Keratinocyte (primary cell): ENCODE data around the gene ANKUB1. TPM values are rescaled to one million over a fixed set of nuclear protein-coding genes. Genes with fewer than 3 reads are reported as not detected.
"Not testable (repeated sequence)": the region's sequence is repeated elsewhere in the genome, so short reads cannot be mapped to it uniquely, and the experiment has no call there.

ENCODE experiments used
- DNase-seq: peaks from one replicate; pipeline ENCODE4 v3.0.0-alpha.2; 2011; ENCODE audit warnings: low read depth, missing footprints, low spot score
- FAIRE-seq: peaks from 2 replicates; lab custom pipeline; 2011; peaks lifted over from hg19 to GRCh38; lab: Jason Lieb, UNC
- H2AFZ ChIP-seq: 2 replicates; pipeline ENCODE4 v1.6.0; 2012; ENCODE audit warnings: low read length, control low read depth, inconsistent platforms; ENCODE audit not compliant: control insufficient read depth
- H3K27ac ChIP-seq: 2 replicates; pipeline ENCODE4 v1.5.1; 2011; ENCODE audit warnings: low read length; ENCODE audit not compliant: control insufficient read depth, insufficient read depth
- H3K27me3 ChIP-seq: 3 replicates; pipeline ENCODE4 v1.6.0; 2011; ENCODE audit warnings: low read length; ENCODE audit not compliant: control insufficient read depth, insufficient read depth; ENCODE audit errors: extremely low read depth
- H3K36me3 ChIP-seq, 2 experiments: 2 replicates in 1 of 2; 3 replicates in 1 of 2; pipeline ENCODE4 v1.5.1; 2011; ENCODE audit warnings: low read length in 2 of 2, mild to moderate bottlenecking in 1 of 2; ENCODE audit not compliant: control insufficient read depth in 2 of 2, insufficient read depth in 2 of 2; ENCODE audit errors: extremely low read depth in 1 of 2
- H3K4me1 ChIP-seq: 3 replicates; pipeline ENCODE4 v1.5.1; 2011; ENCODE audit warnings: low read length; ENCODE audit not compliant: control insufficient read depth, insufficient read depth; ENCODE audit errors: extremely low read depth
- H3K4me2 ChIP-seq: 3 replicates; pipeline ENCODE4 v1.6.0; 2011; ENCODE audit warnings: low read depth, low read length; ENCODE audit not compliant: control insufficient read depth, insufficient read depth; ENCODE audit errors: extremely low read depth
- H3K4me3 ChIP-seq, 3 experiments: fragments of 200-600 bp in 1 of 3; sonication (generic) in 1 of 3; 2 replicates in 2 of 3; 3 replicates in 1 of 3; pipeline ENCODE4 v1.5.1; 2011 to 2016; ENCODE audit warnings: low read length in 3 of 3, mild to moderate bottlenecking in 3 of 3, control low read depth in 2 of 3, inconsistent platforms in 1 of 3, low read depth in 1 of 3, mixed read lengths in 1 of 3, mixed run types in 1 of 3, moderate library complexity in 1 of 3; ENCODE audit not compliant: control insufficient read depth in 2 of 3, insufficient read depth in 2 of 3; ENCODE audit errors: extremely low read depth in 1 of 3
- H3K79me2 ChIP-seq: 2 replicates; pipeline ENCODE4 v1.6.0; 2012; ENCODE audit warnings: low read length; ENCODE audit not compliant: control insufficient read depth, insufficient read depth
- H3K9ac ChIP-seq: 3 replicates; pipeline ENCODE4 v1.6.0; 2011; ENCODE audit warnings: low read length; ENCODE audit not compliant: control insufficient read depth, insufficient read depth; ENCODE audit errors: extremely low read depth
- H3K9me1 ChIP-seq: 3 replicates; pipeline ENCODE4 v1.6.0; 2011; ENCODE audit warnings: low read length; ENCODE audit not compliant: control insufficient read depth, insufficient read depth; ENCODE audit errors: extremely low read depth
- H3K9me3 ChIP-seq: 2 replicates; pipeline ENCODE4 v1.5.1; 2012; ENCODE audit warnings: low read depth, low read length; ENCODE audit not compliant: control insufficient read depth
- H4K20me1 ChIP-seq: 3 replicates; pipeline ENCODE4 v1.6.0; 2011; ENCODE audit warnings: low read length; ENCODE audit not compliant: control insufficient read depth, insufficient read depth; ENCODE audit errors: extremely low read depth
- EZH2 ChIP-seq: IDR thresholded peaks from one replicate; pipeline ENCODE4 v1.6.1; 2012; ENCODE audit warnings: inconsistent platforms, mild to moderate bottlenecking, low read length, moderate library complexity
- dilution Hi-C: fragments of 300-500 bp; cut with MboI; formaldehyde crosslinking; loops from one replicate; pipeline ENCODE4 v1.7.0; 2020; ENCODE audit warnings: low sequenced_read_pairs; ENCODE audit not compliant: extremely low pct_ligation_motif_present
- polyA plus RNA-seq, 5 experiments: library from polyadenylated mRNA; depleted of rRNA in 3 of 5; stranded (reverse) in 3 of 5; stranded (forward) in 1 of 5; unstranded in 1 of 5; fragments of >200 nt; gene quantifications; 1 replicate in 1 of 5; 2 replicates in 3 of 5; 3 replicates in 1 of 5; pipeline versions ENCODE4 v1.2.1 to v1.2.3, GENCODE V29; 2011 to 2012; ENCODE audit warnings: missing spikeins in 2 of 5, low read depth in 1 of 5, low replicate concordance in 1 of 5
- TF ChIP-seq, protein P1 (sequence below), 3 experiments: IDR thresholded peaks in 1 of 3; conservative IDR thresholded peaks in 1 of 3; optimal IDR thresholded peaks in 1 of 3; 2 replicates in 2 of 3; 3 replicates in 1 of 3; pipeline versions ENCODE3 to v1.5.1; 2011; ENCODE audit warnings: low read length in 3 of 3, mild to moderate bottlenecking in 3 of 3, moderate library complexity in 2 of 3, control low read depth in 1 of 3, inconsistent platforms in 1 of 3; ENCODE audit not compliant: insufficient read depth in 2 of 3; ENCODE audit errors: extremely low read depth in 1 of 3

The ANKUB1 gene
- polyA plus RNA-seq, 1 donor (not counting 4 experiments of a cell fraction or from before 2014, with no cell fraction given), result 0.66 TPM

- H3K36me3 ChIP-seq, H3K27me3 ChIP-seq, DNase-seq, H3K9me1 ChIP-seq, H3K4me1 ChIP-seq, FAIRE-seq, H3K9ac ChIP-seq, H2AFZ ChIP-seq, H3K27ac ChIP-seq, H3K9me3 ChIP-seq, H3K4me3 ChIP-seq, dilution Hi-C loops, H3K4me2 ChIP-seq, H4K20me1 ChIP-seq: not testable (repeated sequence)
- peaks cover 47% of the 10 kb centered on the region for H3K79me2 ChIP-seq
Measured at GRCh38 chr3:149838491-149838890, 46.1 kb upstream of the ANKUB1 start.

DNA sequence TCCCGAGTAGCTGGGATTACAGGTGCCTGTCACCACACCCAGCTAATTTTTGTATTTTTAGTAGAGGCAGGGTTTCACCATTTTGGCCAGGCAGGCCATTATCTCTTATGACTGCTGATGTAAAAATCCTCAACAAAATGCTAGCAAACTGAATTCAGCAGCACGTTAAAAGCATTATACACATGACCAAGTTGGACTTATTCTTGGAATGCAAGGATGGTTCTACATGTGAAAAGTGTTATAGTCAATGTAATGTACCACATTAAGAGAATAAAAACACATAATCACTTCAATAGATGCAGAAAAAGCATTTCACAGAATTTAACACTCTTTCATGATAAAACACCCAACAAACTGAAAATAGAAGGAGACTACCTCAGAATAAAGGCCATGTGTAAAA, 40.9 kb upstream of the ANKUB1 start:
- H3K9ac ChIP-seq, result no peak overlapping the region
- no peak overlapping the region for H3K4me3 ChIP-seq
- dilution Hi-C loops, result no loop called here
- DNase-seq (no peak), FAIRE-seq (no peak)
- no peaks in the 10 kb centered on the region for H3K9me1 ChIP-seq
- H3K27ac ChIP-seq, result no peak overlapping the region
- H3K9me3 ChIP-seq, result peaks cover 11% of the 10 kb centered on the region
- TF ChIP-seq EZH2, result no peak
- TF ChIP-seq, protein P1, sequence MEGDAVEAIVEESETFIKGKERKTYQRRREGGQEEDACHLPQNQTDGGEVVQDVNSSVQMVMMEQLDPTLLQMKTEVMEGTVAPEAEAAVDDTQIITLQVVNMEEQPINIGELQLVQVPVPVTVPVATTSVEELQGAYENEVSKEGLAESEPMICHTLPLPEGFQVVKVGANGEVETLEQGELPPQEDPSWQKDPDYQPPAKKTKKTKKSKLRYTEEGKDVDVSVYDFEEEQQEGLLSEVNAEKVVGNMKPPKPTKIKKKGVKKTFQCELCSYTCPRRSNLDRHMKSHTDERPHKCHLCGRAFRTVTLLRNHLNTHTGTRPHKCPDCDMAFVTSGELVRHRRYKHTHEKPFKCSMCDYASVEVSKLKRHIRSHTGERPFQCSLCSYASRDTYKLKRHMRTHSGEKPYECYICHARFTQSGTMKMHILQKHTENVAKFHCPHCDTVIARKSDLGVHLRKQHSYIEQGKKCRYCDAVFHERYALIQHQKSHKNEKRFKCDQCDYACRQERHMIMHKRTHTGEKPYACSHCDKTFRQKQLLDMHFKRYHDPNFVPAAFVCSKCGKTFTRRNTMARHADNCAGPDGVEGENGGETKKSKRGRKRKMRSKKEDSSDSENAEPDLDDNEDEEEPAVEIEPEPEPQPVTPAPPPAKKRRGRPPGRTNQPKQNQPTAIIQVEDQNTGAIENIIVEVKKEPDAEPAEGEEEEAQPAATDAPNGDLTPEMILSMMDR (optimal IDR thresholded peaks at IDR 0.05 in 1 of 3, IDR thresholded peaks at IDR 0.05 in 1 of 3, conservative IDR thresholded peaks at IDR 0.05 in 1 of 3; ENCODE audit: extremely low read depth in 1 of 3, insufficient read depth in 2 of 3, low read length in 3 of 3), result no peak
- no peaks in the 10 kb centered on the region for H4K20me1 ChIP-seq
- no peaks in the 10 kb centered on the region for H3K4me1 ChIP-seq
- no peaks in the 10 kb centered on the region for H3K27me3 ChIP-seq
- no peak overlapping the region for H3K4me2 ChIP-seq
- H3K79me2 ChIP-seq, result peaks cover 61% of the 10 kb centered on the region
- H2AFZ ChIP-seq, result no peak overlapping the region
- no peaks in the 10 kb centered on the region for H3K36me3 ChIP-seq

- H3K4me1 ChIP-seq, result no peaks in the 10 kb centered on the region
- H3K27me3 ChIP-seq, result no peaks in the 10 kb centered on the region
- no peaks in the 10 kb centered on the region for H4K20me1 ChIP-seq
- FAIRE-seq (peak; percentile 13), DNase-seq (no peak)
- H3K36me3 ChIP-seq, result no peaks in the 10 kb centered on the region
- H3K9me3 ChIP-seq, result peaks cover 7% of the 10 kb centered on the region
- H3K27ac ChIP-seq, result no peak overlapping the region
- dilution Hi-C loops, result no loop called here
- no peak overlapping the region for H2AFZ ChIP-seq
- H3K4me3 ChIP-seq, result no peak overlapping the region
- H3K9ac ChIP-seq, result no peak overlapping the region
- H3K79me2 ChIP-seq, result peaks cover 67% of the 10 kb centered on the region
- no peaks in the 10 kb centered on the region for H3K9me1 ChIP-seq
- TF ChIP-seq EZH2, result no peak
- TF ChIP-seq, protein P1 (optimal IDR thresholded peaks at IDR 0.05 in 1 of 3, IDR thresholded peaks at IDR 0.05 in 1 of 3, conservative IDR thresholded peaks at IDR 0.05 in 1 of 3; ENCODE audit: extremely low read depth in 1 of 3, insufficient read depth in 2 of 3, low read length in 3 of 3), result no peak
- H3K4me2 ChIP-seq, result no peak overlapping the region
Measured at GRCh38 chr3:149832086-149832485, 39.7 kb upstream of the ANKUB1 start.
